Loucy (cell line): ENCODE data around the gene SLC52A1.

ENCODE experiments used
- H2AFZ ChIP-seq: fragments of 200-600 bp; sonication (generic); 2 replicates; pipeline ENCODE4 v1.6.0; 2016; ENCODE audit warnings: antibody characterized with exemption, mild to moderate bottlenecking, low read length, moderate library complexity
- H3F3A ChIP-seq: fragments of 200-600 bp; 2 replicates; pipeline ENCODE4 v1.6.0; 2016; ENCODE audit warnings: antibody characterized with exemption, low read depth, mild to moderate bottlenecking
- H3K27me3 ChIP-seq: fragments of 200-600 bp; sonication (generic); 2 replicates; pipeline ENCODE4 v1.6.1; 2014; ENCODE audit warnings: low read length, mild to moderate bottlenecking; ENCODE audit not compliant: insufficient read depth, poor library complexity, severe bottlenecking
- H3K36me3 ChIP-seq: fragments of 200-600 bp; sonication (generic); 2 replicates; pipeline ENCODE4 v1.6.1; 2016; ENCODE audit warnings: low read length; ENCODE audit not compliant: insufficient read depth
- H3K4me1 ChIP-seq: fragments of 200-600 bp; sonication (generic); 2 replicates; pipeline ENCODE4 v1.5.1; 2014; ENCODE audit warnings: low read length, mild to moderate bottlenecking; ENCODE audit not compliant: insufficient read depth, poor library complexity, severe bottlenecking
- H3K4me2 ChIP-seq: fragments of 200-600 bp; sonication (generic); 2 replicates; pipeline ENCODE4 v1.6.0; 2014; ENCODE audit warnings: antibody characterized with exemption, low read length, low read depth, mild to moderate bottlenecking; ENCODE audit not compliant: poor library complexity, severe bottlenecking
- H3K4me3 ChIP-seq: fragments of 200-600 bp; sonication (generic); 2 replicates; pipeline ENCODE4 v1.5.1; 2014; ENCODE audit warnings: low read length, mild to moderate bottlenecking, mixed read lengths; ENCODE audit not compliant: poor library complexity, severe bottlenecking
- H3K79me2 ChIP-seq: fragments of 200-600 bp; sonication (generic); 2 replicates; pipeline ENCODE4 v1.6.1; 2014; ENCODE audit warnings: low read length; ENCODE audit not compliant: insufficient read depth
- H3K9ac ChIP-seq: fragments of 200-600 bp; sonication (generic); 2 replicates; pipeline ENCODE4 v1.6.0; 2014; ENCODE audit warnings: mild to moderate bottlenecking, low read depth, low read length, moderate library complexity; ENCODE audit not compliant: poor library complexity, severe bottlenecking
- H3K9me2 ChIP-seq: fragments of 200-600 bp; sonication (generic); replicated peaks from 2 replicates; pipeline ENCODE4 v1.6.1; 2016; ENCODE audit warnings: low read depth, low read length, mixed read lengths
- H3K9me3 ChIP-seq: fragments of 200-600 bp; sonication (generic); 2 replicates; pipeline ENCODE4 v1.6.1; 2014; ENCODE audit warnings: mild to moderate bottlenecking, antibody characterized with exemption, low read length, low read depth; ENCODE audit not compliant: insufficient read depth
- H4K20me1 ChIP-seq: fragments of 200-600 bp; sonication (generic); 2 replicates; pipeline ENCODE4 v1.6.0; 2014; ENCODE audit warnings: antibody characterized with exemption, low read length, mild to moderate bottlenecking; ENCODE audit not compliant: insufficient read depth, poor library complexity, severe bottlenecking
- EZH2phosphoT487 ChIP-seq: fragments of 200-600 bp; IDR thresholded peaks from 2 replicates; pipeline ENCODE4 v1.6.1; 2018; ENCODE audit warnings: antibody characterized with exemption, mild to moderate bottlenecking, moderate library complexity, borderline replicate concordance
- TF ChIP-seq, protein P1 (sequence below): fragments of 200-600 bp; sonication (generic); conservative IDR thresholded peaks from 2 replicates; pipeline ENCODE4 v1.5.1; 2014; ENCODE audit warnings: mild to moderate bottlenecking, antibody characterized with exemption, low read length

Gene SLC52A1

GRCh38 chr17:4999430-5000093, 35.7 kb downstream of the SLC52A1 start:
- peaks cover 14% of the 10 kb centered on the region for H3K4me1 ChIP-seq
- H3K9me2 ChIP-seq, result no peaks in the 10 kb centered on the region
- no peaks in the 10 kb centered on the region for H3K27me3 ChIP-seq
- H3K4me3 ChIP-seq, result peak overlapping the region; percentile 88
- no peaks in the 10 kb centered on the region for H4K20me1 ChIP-seq
- H3K79me2 ChIP-seq, result peaks cover 22% of the 10 kb centered on the region; the same call in 1 of the 2 replicates
- H2AFZ ChIP-seq, result no peak overlapping the region
- TF ChIP-seq, protein P1, sequence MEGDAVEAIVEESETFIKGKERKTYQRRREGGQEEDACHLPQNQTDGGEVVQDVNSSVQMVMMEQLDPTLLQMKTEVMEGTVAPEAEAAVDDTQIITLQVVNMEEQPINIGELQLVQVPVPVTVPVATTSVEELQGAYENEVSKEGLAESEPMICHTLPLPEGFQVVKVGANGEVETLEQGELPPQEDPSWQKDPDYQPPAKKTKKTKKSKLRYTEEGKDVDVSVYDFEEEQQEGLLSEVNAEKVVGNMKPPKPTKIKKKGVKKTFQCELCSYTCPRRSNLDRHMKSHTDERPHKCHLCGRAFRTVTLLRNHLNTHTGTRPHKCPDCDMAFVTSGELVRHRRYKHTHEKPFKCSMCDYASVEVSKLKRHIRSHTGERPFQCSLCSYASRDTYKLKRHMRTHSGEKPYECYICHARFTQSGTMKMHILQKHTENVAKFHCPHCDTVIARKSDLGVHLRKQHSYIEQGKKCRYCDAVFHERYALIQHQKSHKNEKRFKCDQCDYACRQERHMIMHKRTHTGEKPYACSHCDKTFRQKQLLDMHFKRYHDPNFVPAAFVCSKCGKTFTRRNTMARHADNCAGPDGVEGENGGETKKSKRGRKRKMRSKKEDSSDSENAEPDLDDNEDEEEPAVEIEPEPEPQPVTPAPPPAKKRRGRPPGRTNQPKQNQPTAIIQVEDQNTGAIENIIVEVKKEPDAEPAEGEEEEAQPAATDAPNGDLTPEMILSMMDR, result no peak
- TF ChIP-seq EZH2phosphoT487, result no peak
- no peaks in the 10 kb centered on the region for H3F3A ChIP-seq
- H3K4me2 ChIP-seq, result peak overlapping the region; percentile 83
- no peaks in the 10 kb centered on the region for H3K9me3 ChIP-seq
- peak overlapping the region; percentile 69 for H3K9ac ChIP-seq
- peaks cover 13% of the 10 kb centered on the region; the same call in 1 of the 2 replicates for H3K36me3 ChIP-seq

- peaks cover 7% of the 10 kb centered on the region; the same call in 1 of the 2 replicates for H3K36me3 ChIP-seq
- H3K79me2 ChIP-seq, result peaks cover 22% of the 10 kb centered on the region; the same call in 1 of the 2 replicates
- peak overlapping the region; percentile 83 for H3K4me2 ChIP-seq
- no peak for TF ChIP-seq EZH2phosphoT487
- TF ChIP-seq, protein P1, result no peak
- H3K9ac ChIP-seq, result peak overlapping the region; percentile 69
- H3K4me1 ChIP-seq, result peaks cover 14% of the 10 kb centered on the region
- H3K9me2 ChIP-seq, result no peaks in the 10 kb centered on the region
- H3K9me3 ChIP-seq, result no peaks in the 10 kb centered on the region
- no peaks in the 10 kb centered on the region for H4K20me1 ChIP-seq
- no peaks in the 10 kb centered on the region for H3K27me3 ChIP-seq
- no peak overlapping the region for H2AFZ ChIP-seq
- peak overlapping the region; percentile 88 for H3K4me3 ChIP-seq
- H3F3A ChIP-seq, result no peaks in the 10 kb centered on the region
Measured at GRCh38 chr17:4998732-4999429, 36.3 kb downstream of the SLC52A1 start.

- Histone ChIP-seq H3K9ac (peak overlapping the region; percentile 69), H3K4me2 (peak overlapping the region; percentile 83), H3K36me3 (0 out of 2 replicates have a peak, but pooled peaks cover 7% of the 10 kb centered on the region), H2AFZ (peak overlapping the region; percentile 93), H3K4me1 (peaks cover 14% of the 10 kb centered on the region), H3K9me3 (no peaks in the 10 kb centered on the region), H3K9me2 (no peaks in the 10 kb centered on the region), H3F3A (no peaks in the 10 kb centered on the region), H3K27me3 (no peaks in the 10 kb centered on the region), H3K79me2 (peaks cover 22% of the 10 kb centered on the region; the same call in 1 of the 2 replicates), H4K20me1 (no peaks in the 10 kb centered on the region), H3K4me3 (peak overlapping the region; percentile 88)
- TF ChIP-seq EZH2phosphoT487, result no peak
- TF ChIP-seq, protein P1, result no peak
Measured at GRCh38 chr17:4998027-4998731, 37.0 kb downstream of the SLC52A1 start.
